Activated naive CD4-positive, alpha-beta T cell treated with anti-CD3 and anti-CD28 coated beads for 36 hours (primary cell): Measurements from ENCODE around the gene GOLPH3. TPM values are rescaled to one million over a fixed set of nuclear protein-coding genes. Genes with fewer than 3 reads are reported as not detected.
"Not testable (repeated sequence)": the region's sequence is repeated elsewhere in the genome, so short reads cannot be mapped to it uniquely, and the experiment has no call there.

Source experiments
- CTCF ChIA-PET: fragments of 350-600 bp; sonication (Branson Sonifier 250); formaldehyde crosslinking; loops from one replicate; lab custom pipeline; 2021; ENCODE audit warnings: antibody characterized with exemption; lab: Charles Lee
- DNase-seq: peaks from one replicate; pipeline ENCODE4 v3.0.0-alpha.2; 2020
- H3K27ac Mint-ChIP-seq: one replicate; pipeline ENCODE4 v1.8.0; 2021; ENCODE audit warnings: mild to moderate bottlenecking, mixed read lengths
- H3K27me3 Mint-ChIP-seq: one replicate; pipeline ENCODE4 v1.8.0; 2021; ENCODE audit warnings: low read depth, mixed read lengths
- H3K36me3 Mint-ChIP-seq: one replicate; pipeline ENCODE4 v1.8.0; 2021; ENCODE audit warnings: low read depth, mixed read lengths
- H3K4me1 Mint-ChIP-seq: one replicate; pipeline ENCODE4 v1.8.0; 2021; ENCODE audit warnings: low read depth, mixed read lengths
- H3K4me3 Mint-ChIP-seq: one replicate; pipeline ENCODE4 v1.8.0; 2021; ENCODE audit warnings: mild to moderate bottlenecking, moderate library complexity, mixed read lengths
- H3K9me3 Mint-ChIP-seq: one replicate; pipeline ENCODE4 v1.8.0; 2021; ENCODE audit warnings: mixed read lengths
- intact Hi-C: fragments of 100-400 bp; cut with micrococcal nuclease; formaldehyde crosslinking; loops from one replicate; pipeline ENCODE4 v1.15.1; 2023
- total RNA-seq, 2 experiments: library from RNA; stranded (reverse); gene quantifications; one replicate each; pipeline ENCODE4 v1.2.3, GENCODE V29; 2021

The GOLPH3 gene
- total RNA-seq, 2 experiments from 2014 or later = 38.2 to 41.5 TPM

- Mint-ChIP-seq H3K36me3 (peaks cover 34% of the 10 kb centered on the region), H3K4me3 (no peak overlapping the region), H3K4me1 (peaks cover 22% of the 10 kb centered on the region), H3K9me3 (no peaks in the 10 kb centered on the region), H3K27ac (no peak overlapping the region), H3K27me3 (no peaks in the 10 kb centered on the region)
- no peak for DNase-seq
- CTCF ChIA-PET = no interaction called here
- intact Hi-C loops = no loop called here
These were observed 47.4 kb downstream of the GOLPH3 start for GRCh38 chr5:32126691-32127090.

DNA sequence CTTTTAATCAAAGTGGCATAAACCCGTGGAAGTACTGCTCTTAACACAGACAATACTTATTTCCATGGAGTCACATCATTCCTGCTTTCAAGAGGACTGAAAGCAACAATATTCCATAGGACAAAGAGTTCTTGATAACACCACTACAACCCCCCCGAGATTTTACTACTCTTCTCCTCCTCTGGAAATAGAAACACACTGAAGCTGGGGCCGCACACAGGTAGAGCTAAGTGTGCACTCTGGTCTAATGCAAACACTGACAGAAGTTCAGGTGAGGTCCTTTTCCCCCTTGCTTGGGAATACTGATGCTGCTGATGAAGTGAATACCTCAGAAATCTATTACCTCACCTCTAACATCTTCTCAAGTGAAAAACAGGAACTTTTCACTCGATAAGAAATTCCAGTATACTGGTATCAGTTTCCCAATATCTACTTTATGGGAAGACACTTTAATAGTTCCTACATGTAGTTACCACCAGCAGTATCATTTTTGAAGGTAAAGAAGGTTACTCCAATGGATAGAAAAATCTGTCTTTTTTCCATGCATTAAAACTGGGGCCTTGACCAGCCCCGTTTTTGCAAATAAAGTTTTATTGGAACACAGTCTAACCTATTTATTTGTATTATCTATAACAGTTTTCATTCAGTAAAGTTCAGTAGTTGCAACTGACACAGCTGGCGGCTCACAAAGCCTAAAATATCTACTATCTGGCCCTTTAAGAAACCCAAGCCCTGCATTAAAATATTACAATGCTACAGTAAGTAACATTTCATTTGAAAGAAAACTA lies 50.0 kb downstream of the GOLPH3 start:
- H3K4me3 Mint-ChIP-seq = no peak overlapping the region
- intact Hi-C loops = no loop called here
- H3K9me3 Mint-ChIP-seq = no peaks in the 10 kb centered on the region
- peaks cover 22% of the 10 kb centered on the region for H3K4me1 Mint-ChIP-seq
- no peak for DNase-seq
- peaks cover 34% of the 10 kb centered on the region for H3K36me3 Mint-ChIP-seq
- no peak overlapping the region for H3K27ac Mint-ChIP-seq
- H3K27me3 Mint-ChIP-seq = no peaks in the 10 kb centered on the region
- CTCF ChIA-PET = no interaction called here

GRCh38 chr5:32123058-32123805 lies 50.9 kb downstream of the GOLPH3 start:
- Mint-ChIP-seq H3K9me3 (no peaks in the 10 kb centered on the region), H3K27me3 (no peaks in the 10 kb centered on the region), H3K36me3 (peaks cover 28% of the 10 kb centered on the region), H3K4me3 (no peak overlapping the region), H3K4me1 (peaks cover 17% of the 10 kb centered on the region), H3K27ac (peak overlapping the region; percentile 24)
- no peak for DNase-seq
- intact Hi-C loops = no loop called here
- CTCF ChIA-PET = no interaction called here

DNA sequence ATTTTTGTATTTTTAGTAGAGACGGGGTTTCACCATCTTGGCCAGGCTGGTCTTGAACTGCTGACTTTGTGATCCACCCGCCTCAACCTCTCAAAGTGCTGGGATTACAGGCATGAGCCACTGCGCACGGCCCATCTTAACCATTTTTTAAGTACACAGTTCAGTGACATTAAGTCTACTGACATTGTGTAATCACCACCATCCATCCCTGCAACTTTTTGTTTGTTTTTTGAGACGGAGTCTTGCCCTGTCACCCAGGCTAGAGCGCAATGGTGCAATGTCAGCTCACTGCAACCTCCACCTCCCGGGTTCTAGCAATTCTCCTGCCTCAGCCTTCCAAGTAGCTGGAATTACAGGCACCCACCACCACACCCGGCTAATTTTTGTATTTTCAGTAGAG lies 55.2 kb downstream of the GOLPH3 start:
- intact Hi-C loops = loop anchor here (5.0 kb wide), 1 partner anchor 93 kb away; no protein-coding TSS in a partner anchor
- H3K9me3 Mint-ChIP-seq, H3K4me3 Mint-ChIP-seq, H3K27ac Mint-ChIP-seq, H3K27me3 Mint-ChIP-seq, CTCF ChIA-PET, DNase-seq: not testable (repeated sequence)
- peaks cover 21% of the 10 kb centered on the region for H3K36me3 Mint-ChIP-seq
- peaks cover 42% of the 10 kb centered on the region for H3K4me1 Mint-ChIP-seq

- intact Hi-C loops = loop anchor here (5.0 kb wide), 1 partner anchor 96 kb away; no protein-coding TSS in a partner anchor
- DNase-seq = no peak
- Mint-ChIP-seq H3K4me1 (peaks cover 37% of the 10 kb centered on the region), H3K27ac (peak overlapping the region; percentile 43), H3K27me3 (no peaks in the 10 kb centered on the region), H3K36me3 (peaks cover 21% of the 10 kb centered on the region), H3K9me3 (no peaks in the 10 kb centered on the region), H3K4me3 (no peak overlapping the region)
- CTCF ChIA-PET = interaction anchor here (0.7 to 1.0 kb wide), 3 partner anchors 54 to 480 kb away, joined by 4 to 9 read pairs (median 5); no protein-coding TSS in a partner anchor
These were observed 57.4 kb downstream of the GOLPH3 start for GRCh38 chr5:32116574-32117313.

DNA sequence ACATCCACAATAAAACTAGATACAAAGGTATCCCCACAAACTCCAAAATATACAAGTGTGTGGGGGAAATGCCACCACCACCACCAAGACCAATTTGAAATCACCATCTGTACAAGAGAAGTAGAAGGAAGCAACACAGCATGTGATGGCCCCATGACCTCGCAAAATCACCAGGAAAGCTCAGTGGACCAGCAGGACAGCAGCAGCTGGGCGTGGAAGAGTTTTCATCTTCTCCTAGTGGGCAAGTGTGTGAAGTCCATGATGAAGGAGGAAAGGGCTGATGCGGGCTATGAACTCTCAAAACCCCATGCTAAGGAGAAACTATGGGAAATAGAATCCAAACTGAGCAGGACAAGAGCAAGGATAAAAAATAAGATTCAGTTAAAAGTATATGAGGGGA lies 58.1 kb downstream of the GOLPH3 start:
- Mint-ChIP-seq H3K9me3 (no peaks in the 10 kb centered on the region), H3K27me3 (no peaks in the 10 kb centered on the region)

DNA sequence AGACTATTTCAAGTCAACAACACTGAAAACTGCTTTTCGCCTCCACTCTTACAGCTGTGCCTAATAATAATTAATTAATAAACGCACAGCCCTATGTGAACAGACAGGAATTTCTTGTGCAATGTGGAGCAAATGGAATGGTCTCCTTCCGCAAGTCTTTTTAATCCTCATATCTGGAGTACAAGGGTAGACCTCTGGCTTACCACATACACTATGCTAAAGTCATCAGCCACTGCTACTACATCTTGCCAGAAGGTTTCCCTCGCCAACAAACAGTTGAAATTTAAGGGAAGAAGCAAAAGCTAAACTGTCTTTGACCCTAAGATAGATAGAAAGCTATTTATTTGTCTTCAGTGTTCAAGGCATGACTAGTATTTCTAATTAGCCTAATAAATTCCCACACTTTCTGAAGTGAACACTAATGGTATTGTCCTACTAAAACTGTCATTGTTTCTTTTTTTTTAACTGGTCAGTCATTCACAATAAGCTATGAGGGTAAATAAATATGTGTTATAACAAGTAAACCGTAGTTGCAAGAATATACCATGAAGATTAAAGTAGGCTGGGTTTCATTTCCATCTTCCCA lies 63.9 kb downstream of the GOLPH3 start:
- Mint-ChIP-seq H3K27ac (no peak overlapping the region), H3K9me3 (no peaks in the 10 kb centered on the region), H3K4me3 (no peak overlapping the region), H3K4me1 (peaks cover 2% of the 10 kb centered on the region), H3K27me3 (no peaks in the 10 kb centered on the region), H3K36me3 (peaks cover 16% of the 10 kb centered on the region)
- CTCF ChIA-PET = no interaction called here
- intact Hi-C loops = no loop called here
- no peak for DNase-seq

More for the DNA sequence above, 58.1 kb downstream of the GOLPH3 start:
- DNase-seq = no peak
- peaks cover 20% of the 10 kb centered on the region for H3K36me3 Mint-ChIP-seq
- intact Hi-C loops = loop anchor here (5.0 kb wide), 1 partner anchor 96 kb away; no protein-coding TSS in a partner anchor
- CTCF ChIA-PET = interaction anchor here (0.7 to 1.0 kb wide), 2 partner anchors 12 to 55 kb away, joined by 4 to 5 read pairs; no protein-coding TSS in a partner anchor
- H3K4me1 Mint-ChIP-seq = peaks cover 34% of the 10 kb centered on the region
- H3K27ac Mint-ChIP-seq = peak overlapping the region; percentile 56
- no peak overlapping the region for H3K4me3 Mint-ChIP-seq

GRCh38 chr5:32109236-32109635 lies 64.9 kb downstream of the GOLPH3 start:
- no peak for DNase-seq
- H3K4me1 Mint-ChIP-seq = no peaks in the 10 kb centered on the region
- H3K36me3 Mint-ChIP-seq = peaks cover 16% of the 10 kb centered on the region
- CTCF ChIA-PET = interaction anchor here (1.2 kb wide), 1 partner anchor 11 kb away, joined by 3 read pairs; no protein-coding TSS in a partner anchor
- no peak overlapping the region for H3K27ac Mint-ChIP-seq
- H3K9me3 Mint-ChIP-seq = no peaks in the 10 kb centered on the region
- H3K27me3 Mint-ChIP-seq = no peaks in the 10 kb centered on the region
- intact Hi-C loops = no loop called here
- H3K4me3 Mint-ChIP-seq = no peak overlapping the region

DNA sequence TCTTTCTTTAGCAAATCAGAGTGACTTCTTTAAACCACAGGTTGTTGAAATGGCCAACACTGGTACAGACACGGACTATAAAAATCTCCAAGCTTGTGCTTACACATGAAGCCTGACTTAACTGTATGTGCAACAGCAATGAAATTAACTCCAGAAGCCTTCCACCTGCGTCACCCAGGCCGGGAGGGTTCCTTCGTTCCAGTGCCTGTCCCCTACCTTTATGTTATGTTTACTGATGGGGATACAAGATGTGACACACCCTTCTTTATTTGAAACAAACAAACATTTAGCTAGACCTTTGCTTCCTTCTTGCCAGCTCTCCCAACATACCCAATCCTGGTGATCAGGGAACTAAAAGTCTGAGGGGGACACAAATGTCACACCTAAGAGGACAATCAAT lies 66.0 kb downstream of the GOLPH3 start:
- CTCF ChIA-PET = interaction anchor here (0.8 kb wide), 1 partner anchor 15 kb away, joined by 3 read pairs; no protein-coding TSS in a partner anchor
- Mint-ChIP-seq H3K27me3 (no peaks in the 10 kb centered on the region), H3K4me3 (no peak overlapping the region), H3K9me3 (no peaks in the 10 kb centered on the region), H3K36me3 (peaks cover 21% of the 10 kb centered on the region), H3K4me1 (no peaks in the 10 kb centered on the region), H3K27ac (no peak overlapping the region)
- no peak for DNase-seq
- intact Hi-C loops = no loop called here

DNA sequence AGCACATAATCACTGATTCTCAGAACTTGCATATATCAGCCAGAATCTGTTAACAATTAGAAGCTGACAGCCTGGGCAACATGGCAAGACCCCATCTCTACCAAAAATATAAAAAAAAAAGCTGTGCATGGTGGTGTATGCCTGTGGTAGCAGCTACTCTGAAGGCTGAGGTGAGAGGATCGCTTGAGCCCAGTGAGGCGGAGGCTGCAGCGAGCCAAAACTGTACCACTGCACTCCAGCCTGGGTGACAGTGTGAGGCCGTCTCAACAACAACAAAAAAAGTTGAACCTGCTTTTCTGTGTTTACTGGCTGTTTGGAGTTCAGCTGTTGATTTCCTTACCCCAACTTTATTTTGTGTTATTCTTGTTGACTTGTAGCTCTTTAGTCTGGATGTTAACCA lies 66.8 kb downstream of the GOLPH3 start:
- Mint-ChIP-seq H3K4me3 (no peak overlapping the region), H3K36me3 (peaks cover 19% of the 10 kb centered on the region), H3K27ac (no peak overlapping the region), H3K9me3 (no peaks in the 10 kb centered on the region), H3K27me3 (no peaks in the 10 kb centered on the region), H3K4me1 (no peaks in the 10 kb centered on the region)
- DNase-seq = no peak
- CTCF ChIA-PET = interaction anchor here (0.6 to 0.8 kb wide), 2 partner anchors 11 to 43 kb away, joined by 4 to 5 read pairs; no protein-coding TSS in a partner anchor
- intact Hi-C loops = no loop called here

GRCh38 chr5:32103521-32103920 lies 70.6 kb downstream of the GOLPH3 start:
- H3K4me3 Mint-ChIP-seq = no peak overlapping the region
- CTCF ChIA-PET = no interaction called here

More at GRCh38 chr5:32103521-32103920, 70.6 kb downstream of the GOLPH3 start:
- H3K36me3 Mint-ChIP-seq = peaks cover 11% of the 10 kb centered on the region
- H3K9me3 Mint-ChIP-seq = no peaks in the 10 kb centered on the region
- no peak overlapping the region for H3K27ac Mint-ChIP-seq
- intact Hi-C loops = no loop called here
- H3K27me3 Mint-ChIP-seq = no peaks in the 10 kb centered on the region
- DNase-seq = no peak
- no peaks in the 10 kb centered on the region for H3K4me1 Mint-ChIP-seq
